LNCaP clone FGC (cell line): Measurements from ENCODE around the gene WHRN.

Experiments
- DNase-seq: peaks from one replicate; pipeline ENCODE4 v3.0.0-alpha.2; 2011; ENCODE audit warnings: low read depth
- H3K4me3 ChIP-seq: 2 replicates; pipeline ENCODE4 v1.5.1; 2011; ENCODE audit warnings: mild to moderate bottlenecking, low read depth, low read length, control low read depth
- TF ChIP-seq, protein P1 (sequence below): IDR thresholded peaks from 2 replicates; pipeline ENCODE4 v1.5.1; 2012; ENCODE audit warnings: mild to moderate bottlenecking; ENCODE audit not compliant: control insufficient read depth, insufficient read depth; ENCODE audit errors: extremely low read depth

Gene WHRN

DNA sequence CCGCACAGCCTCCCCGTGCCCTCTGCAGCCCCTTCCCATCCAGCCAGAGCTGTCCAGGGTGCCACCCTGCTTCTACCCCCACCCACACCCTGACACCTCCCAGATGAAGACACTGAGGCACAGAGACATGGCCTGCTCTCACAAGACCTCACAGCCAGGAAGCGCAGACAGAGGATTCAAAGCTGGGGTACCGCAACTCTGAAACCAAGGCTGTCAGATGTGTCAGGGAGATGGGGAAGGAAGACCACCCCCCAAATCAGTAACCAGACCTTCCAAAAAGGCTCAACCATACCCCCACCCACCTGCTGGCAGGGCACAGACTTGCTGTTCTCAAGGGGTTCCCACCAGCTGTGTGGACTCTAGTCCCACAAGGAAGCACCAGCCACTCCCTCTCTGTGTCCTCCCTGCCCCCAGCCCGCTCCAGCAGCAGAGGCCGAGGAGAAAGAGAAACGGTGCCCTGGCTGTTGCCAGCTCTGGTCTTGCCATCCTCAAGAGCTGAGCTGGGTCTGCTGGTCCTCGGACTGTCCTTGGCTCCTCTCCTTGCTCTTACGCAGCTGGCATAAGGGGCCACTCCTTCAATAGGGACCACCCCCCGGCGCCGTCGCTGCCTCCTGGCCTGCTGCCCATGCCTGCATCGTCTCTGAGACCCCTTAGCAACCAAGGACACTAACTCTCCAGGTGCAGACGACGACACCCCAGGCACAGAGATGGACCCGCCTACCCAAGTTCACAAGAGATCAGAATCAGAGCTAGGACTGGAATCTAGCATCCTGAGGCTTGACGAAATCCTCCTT lies 118.2 kb downstream of the WHRN start:
- DNase-seq, result no peak
- H3K4me3 ChIP-seq, result no peak overlapping the region

DNA sequence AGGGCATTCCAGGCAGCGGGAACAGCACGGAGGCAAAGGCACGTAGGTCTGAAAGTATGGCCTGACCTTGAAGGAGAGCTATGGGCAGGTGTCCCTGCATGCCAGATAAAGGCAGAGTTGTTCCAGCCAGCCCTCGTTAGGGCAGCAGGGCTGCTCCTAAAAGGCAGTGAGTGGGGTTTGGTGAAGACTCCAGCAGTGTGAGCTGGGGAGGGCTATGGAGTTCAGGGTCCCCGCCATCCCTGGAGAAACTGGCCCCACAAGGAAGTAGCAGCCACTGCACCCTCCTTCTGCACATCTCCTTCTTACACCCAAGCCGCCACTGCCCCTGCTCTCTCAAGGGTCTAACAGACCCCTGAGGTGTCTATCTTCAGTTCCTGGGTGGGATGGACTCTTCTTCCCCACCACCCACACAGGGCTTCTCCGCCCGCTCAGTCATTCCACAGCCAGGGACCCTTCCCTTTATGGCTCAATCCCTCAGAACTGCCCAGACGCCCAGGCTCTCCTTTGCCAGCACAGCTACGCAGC lies 118.8 kb downstream of the WHRN start:
- H3K4me3 ChIP-seq, result no peak overlapping the region

More for the DNA sequence above, 118.2 kb downstream of the WHRN start:
- TF ChIP-seq, protein P1, sequence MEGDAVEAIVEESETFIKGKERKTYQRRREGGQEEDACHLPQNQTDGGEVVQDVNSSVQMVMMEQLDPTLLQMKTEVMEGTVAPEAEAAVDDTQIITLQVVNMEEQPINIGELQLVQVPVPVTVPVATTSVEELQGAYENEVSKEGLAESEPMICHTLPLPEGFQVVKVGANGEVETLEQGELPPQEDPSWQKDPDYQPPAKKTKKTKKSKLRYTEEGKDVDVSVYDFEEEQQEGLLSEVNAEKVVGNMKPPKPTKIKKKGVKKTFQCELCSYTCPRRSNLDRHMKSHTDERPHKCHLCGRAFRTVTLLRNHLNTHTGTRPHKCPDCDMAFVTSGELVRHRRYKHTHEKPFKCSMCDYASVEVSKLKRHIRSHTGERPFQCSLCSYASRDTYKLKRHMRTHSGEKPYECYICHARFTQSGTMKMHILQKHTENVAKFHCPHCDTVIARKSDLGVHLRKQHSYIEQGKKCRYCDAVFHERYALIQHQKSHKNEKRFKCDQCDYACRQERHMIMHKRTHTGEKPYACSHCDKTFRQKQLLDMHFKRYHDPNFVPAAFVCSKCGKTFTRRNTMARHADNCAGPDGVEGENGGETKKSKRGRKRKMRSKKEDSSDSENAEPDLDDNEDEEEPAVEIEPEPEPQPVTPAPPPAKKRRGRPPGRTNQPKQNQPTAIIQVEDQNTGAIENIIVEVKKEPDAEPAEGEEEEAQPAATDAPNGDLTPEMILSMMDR, result no peak

DNA sequence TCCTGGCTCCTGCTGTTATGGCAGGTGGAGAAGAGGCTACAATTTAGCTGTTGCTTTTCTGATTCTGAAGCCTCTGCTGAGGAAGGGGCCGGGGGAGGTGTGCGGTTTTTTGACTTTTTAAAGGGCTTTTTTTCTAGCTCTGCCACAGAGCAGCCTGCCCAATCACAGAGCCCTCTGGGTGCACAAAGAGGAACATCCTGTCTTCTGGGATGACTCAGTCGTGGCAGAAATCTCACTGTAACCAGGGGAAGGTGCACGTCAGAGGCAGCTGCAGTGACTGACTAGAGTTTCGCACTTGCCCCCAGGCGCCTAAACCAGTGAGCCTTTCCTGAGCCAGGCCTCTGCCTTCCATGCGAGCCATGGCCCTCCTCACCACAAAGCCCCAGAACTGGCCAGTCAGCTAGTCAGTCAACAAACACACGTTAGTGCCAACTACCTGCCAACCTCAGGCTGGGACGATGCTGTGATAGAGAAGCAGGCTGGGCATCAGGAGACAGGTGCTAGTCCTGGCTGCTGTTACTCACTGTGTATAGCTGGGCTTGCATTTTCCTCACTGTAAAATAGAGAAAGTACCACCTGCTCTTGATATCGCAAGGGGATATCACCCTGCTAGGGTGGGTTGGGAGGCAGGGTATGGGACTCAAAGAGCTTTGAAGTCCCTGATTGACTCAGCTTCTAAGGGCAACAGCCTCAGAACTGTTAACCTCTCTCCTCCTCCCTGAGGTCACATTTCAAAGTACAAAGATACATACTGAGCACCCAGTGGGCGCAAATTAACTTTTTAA lies 119.7 kb downstream of the WHRN start:
- no peak for DNase-seq
- no peak overlapping the region for H3K4me3 ChIP-seq
- TF ChIP-seq, protein P1, result no peak

More for the DNA sequence above, 118.8 kb downstream of the WHRN start:
- TF ChIP-seq, protein P1, result no peak
- no peak for DNase-seq

DNA sequence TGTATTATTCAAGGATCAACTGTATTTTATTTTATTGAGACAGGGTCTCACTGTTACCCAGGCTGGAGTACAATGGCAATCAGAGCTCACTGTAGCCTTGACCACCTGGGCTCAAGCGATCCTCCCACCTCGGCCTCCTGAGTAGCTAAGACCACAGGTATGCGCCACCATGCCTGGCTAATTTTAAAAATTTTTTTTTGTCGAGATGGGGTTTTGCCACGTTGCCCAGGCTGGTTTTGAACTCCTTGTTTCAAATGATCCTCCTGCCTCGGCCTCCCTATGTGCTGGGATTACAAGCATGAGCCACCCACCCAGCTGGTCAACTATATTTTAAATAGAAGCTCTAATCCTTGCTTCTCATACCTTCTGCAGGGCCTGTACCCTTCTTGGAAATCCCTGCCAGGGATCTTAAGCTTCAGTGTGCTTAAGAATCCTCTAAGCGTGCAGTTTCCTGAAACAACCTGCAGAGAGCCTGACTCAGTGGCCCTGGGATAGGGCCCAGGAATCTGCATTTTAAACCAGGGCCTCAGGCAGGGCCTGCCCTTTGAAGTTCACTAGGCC lies 120.4 kb downstream of the WHRN start:
- H3K4me3 ChIP-seq, result no peak overlapping the region
- DNase-seq, result no peak
- TF ChIP-seq, protein P1, result no peak

DNA sequence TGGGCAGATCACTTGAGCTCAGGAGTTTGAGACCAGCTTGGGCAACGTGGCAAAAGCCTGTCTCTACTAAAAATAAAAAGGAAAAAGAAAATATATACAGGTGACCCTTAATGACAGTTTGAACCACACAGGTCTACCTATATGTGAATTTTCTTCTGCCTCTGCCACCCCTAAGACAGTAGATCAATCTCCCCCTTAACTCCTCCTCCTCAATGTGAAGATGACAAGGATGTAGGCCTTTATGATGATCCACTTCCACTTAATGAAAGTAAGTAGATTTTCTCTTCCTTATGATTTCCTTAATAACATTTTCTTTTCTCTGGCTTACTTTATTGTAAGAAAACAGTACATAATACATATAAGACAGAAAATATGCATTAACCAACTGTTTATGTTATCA lies 120.9 kb downstream of the WHRN start:
- no peak for DNase-seq
- H3K4me3 ChIP-seq, result no peak overlapping the region
- TF ChIP-seq, protein P1, result no peak

DNA sequence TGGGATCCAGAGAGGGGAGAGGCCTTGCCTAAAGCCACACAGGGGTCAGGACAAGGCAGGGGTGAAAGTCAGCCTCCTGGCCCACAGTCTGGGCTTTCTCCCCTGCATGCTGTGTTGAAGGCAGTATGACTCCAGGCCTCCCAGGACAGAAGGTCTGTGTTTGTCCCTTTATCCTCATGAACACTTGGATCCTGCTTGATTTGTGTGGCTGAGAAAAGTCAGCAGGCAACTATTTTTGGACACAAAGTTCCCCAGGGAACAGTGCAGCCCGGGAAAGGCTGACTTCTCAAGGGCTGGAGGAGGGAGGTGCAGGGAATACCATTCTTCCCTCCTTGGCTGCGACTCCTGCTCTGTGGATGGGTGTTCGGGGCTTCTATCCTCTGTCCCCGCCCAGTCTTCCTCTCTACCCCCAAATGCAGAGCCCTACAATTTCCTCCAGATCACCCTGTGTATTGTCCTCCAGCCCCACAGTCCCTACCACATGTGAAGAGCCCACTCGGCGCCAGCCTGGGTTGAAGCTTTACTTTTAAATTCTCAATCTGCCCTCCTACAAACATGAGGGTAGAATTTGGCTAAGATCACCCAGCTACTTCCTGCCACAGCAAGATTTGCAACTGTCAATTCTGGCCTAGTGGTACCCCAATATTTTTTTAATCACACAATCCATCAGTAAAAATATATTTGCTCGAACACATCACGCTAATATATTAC lies 121.6 kb downstream of the WHRN start:
- no peak overlapping the region for H3K4me3 ChIP-seq
- TF ChIP-seq, protein P1, result no peak
- DNase-seq, result no peak
